ENCODE measurements around the gene SMIM22. TPM values are rescaled to one million over a fixed set of nuclear protein-coding genes. Genes with fewer than 3 reads are reported as not detected.
A peak's percentile ranks its signal among the peaks of the same experiment; 100 is the strongest.

The SMIM22 gene
- total RNA-seq, 1 experiment from 2014 or later: not detected

DNA sequence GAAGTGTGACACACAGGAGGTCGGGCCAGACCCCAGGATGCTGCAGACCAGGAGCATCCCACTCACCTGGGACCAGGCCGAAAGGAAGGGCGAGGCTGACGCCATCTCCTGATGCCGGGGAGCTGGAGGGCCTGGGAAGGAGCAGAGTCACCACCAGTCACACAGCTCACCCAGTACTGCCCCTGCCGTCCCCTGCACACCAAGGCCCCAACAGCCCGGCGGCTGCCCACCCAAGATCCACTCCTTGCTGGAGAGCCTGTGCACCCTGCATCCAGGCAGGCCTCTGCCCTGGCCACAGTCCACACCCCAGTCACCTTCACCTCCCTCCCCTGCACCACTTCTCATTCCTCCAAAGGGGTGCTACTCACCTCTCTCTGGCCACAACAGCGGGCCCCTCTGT is 33.0 kb upstream of the SMIM22 start:
- Mint-ChIP-seq H3K36me3 (ENCODE audit: insufficient read depth, unreplicated experiment) (peaks cover 50% of the 10 kb centered on the region), H3K27me3 (ENCODE audit: insufficient read depth, unreplicated experiment) (no peaks in the 10 kb centered on the region), H3K27ac (ENCODE audit: unreplicated experiment) (no peak overlapping the region), H3K4me1 (ENCODE audit: low read depth, unreplicated experiment) (no peaks in the 10 kb centered on the region), H3K9me3 (ENCODE audit: unreplicated experiment) (no peaks in the 10 kb centered on the region), H3K4me3 (ENCODE audit: unreplicated experiment) (no peak overlapping the region)
- Histone ChIP-seq H3K27me3 (replicated peaks; ENCODE audit: control insufficient read depth, insufficient read depth, low read length) (no peaks in the 10 kb centered on the region), H3K9me3 (no peaks in the 10 kb centered on the region), H3K36me3 (ENCODE audit: control insufficient read depth, insufficient read depth, low read length) (0 out of 2 replicates have a peak, but pooled peaks cover 2% of the 10 kb centered on the region), H3K4me3 (ENCODE audit: low read depth, low read length) (no peak overlapping the region), H3K4me1 (no peaks in the 10 kb centered on the region)
- no TSS peak for BruUV-seq (replicated peaks)
- ChIA-PET CTCF (no interaction called here), POLR2A (interaction anchor here (0.6 kb wide), 1 partner anchor 68 kb away, joined by 3 read pairs; no protein-coding TSS in a partner anchor)
- TF ChIP-seq, protein P1, sequence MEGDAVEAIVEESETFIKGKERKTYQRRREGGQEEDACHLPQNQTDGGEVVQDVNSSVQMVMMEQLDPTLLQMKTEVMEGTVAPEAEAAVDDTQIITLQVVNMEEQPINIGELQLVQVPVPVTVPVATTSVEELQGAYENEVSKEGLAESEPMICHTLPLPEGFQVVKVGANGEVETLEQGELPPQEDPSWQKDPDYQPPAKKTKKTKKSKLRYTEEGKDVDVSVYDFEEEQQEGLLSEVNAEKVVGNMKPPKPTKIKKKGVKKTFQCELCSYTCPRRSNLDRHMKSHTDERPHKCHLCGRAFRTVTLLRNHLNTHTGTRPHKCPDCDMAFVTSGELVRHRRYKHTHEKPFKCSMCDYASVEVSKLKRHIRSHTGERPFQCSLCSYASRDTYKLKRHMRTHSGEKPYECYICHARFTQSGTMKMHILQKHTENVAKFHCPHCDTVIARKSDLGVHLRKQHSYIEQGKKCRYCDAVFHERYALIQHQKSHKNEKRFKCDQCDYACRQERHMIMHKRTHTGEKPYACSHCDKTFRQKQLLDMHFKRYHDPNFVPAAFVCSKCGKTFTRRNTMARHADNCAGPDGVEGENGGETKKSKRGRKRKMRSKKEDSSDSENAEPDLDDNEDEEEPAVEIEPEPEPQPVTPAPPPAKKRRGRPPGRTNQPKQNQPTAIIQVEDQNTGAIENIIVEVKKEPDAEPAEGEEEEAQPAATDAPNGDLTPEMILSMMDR (IDR thresholded peaks at IDR 0.05; ENCODE audit: insufficient read depth in 1 of 2, low read depth in 1 of 2, low read length in 1 of 2, severe bottlenecking in 1 of 2, unreplicated experiment in 1 of 2): no peak
- no peak for DNase-seq
- intact Hi-C loops (cut with micrococcal nuclease; ENCODE audit: unreplicated experiment): no loop called here

DNA sequence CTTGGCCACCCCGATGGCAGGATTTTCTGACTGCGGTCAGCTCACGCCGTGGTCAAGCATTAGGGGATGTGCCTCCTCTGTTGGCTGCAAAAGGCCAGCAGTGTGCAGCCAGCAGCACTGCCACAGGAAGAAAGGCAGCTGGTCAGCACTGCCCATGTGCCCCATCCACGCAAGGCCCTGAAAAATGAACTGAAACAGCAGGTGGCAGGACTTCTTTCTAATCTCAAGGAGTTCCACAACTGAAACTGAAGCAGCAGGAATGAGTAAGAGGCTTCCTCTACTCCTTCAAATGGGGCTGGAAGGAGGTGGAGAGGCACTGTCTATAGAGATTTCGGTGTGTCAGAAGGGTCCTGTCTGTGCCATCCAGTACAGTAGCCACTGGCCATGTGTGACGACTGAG is 31.4 kb upstream of the SMIM22 start:
- POLR2A ChIA-PET: no interaction called here
- no peaks in the 10 kb centered on the region for H3K9me3 ChIP-seq
- intact Hi-C loops (cut with micrococcal nuclease; ENCODE audit: unreplicated experiment): no loop called here

DNA sequence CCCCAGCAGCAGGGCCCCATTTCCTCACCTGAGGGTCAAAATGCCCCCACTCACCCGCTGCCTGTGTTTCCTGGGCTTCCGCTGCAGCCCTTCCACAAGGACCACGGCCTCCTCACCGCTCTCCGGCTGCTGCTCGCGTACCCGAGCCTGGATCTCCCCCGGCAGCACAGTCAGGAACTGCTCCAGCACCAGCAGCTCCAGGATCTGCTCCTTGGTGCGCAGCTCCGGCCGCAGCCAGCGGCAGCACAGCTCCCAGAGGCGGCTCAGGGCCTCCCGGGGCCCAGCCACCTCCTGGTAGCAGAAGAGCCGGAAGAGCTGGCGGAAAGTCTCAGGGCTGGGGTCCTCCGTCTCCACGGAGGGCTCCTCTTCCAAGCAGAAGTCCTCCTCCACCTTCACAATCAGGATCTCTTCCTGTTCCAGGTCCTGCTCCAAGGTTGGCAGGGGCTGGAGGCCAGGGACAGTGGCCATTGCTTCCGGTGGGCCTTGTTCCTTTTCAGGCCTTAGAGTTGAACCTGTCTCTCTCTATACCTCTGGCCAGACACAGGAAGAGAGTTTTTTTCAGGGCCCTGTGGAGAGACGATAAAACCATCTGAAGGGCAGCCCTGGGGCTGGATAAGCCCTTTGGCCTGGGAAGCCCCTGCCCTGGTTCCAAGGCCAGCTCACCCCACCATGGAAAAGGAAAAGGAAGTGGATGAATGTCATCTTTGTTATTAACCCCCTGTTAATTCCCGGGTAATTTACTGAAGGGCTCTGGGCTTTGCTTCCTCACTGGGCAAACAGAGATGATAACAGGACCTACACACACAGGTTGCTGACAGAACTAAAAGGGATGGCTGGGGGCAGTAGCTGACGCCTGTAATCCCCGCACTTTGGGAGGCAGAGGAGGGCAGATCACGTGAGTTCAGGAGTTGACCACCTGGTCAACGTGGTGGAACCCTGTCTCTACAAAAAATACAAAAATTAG is 29.4 kb upstream of the SMIM22 start:
- no peaks in the 10 kb centered on the region for H3K9me3 Mint-ChIP-seq (ENCODE audit: unreplicated experiment)
- POLR2A ChIA-PET: interaction anchor here (0.5 kb wide), 1 partner anchor 26 kb away, joined by 7 read pairs; no protein-coding TSS in a partner anchor
- TSS peak; percentile 15 for BruUV-seq (replicated peaks)

More for the DNA sequence above, 31.4 kb upstream of the SMIM22 start:
- no peak for DNase-seq
- no peaks in the 10 kb centered on the region for H3K4me1 Mint-ChIP-seq (ENCODE audit: low read depth, unreplicated experiment)
- CTCF ChIA-PET: no interaction called here
- H3K36me3 ChIP-seq (ENCODE audit: control insufficient read depth, insufficient read depth, low read length): 0 out of 2 replicates have a peak, but pooled peaks cover 2% of the 10 kb centered on the region
- no peaks in the 10 kb centered on the region for H3K27me3 ChIP-seq (replicated peaks; ENCODE audit: control insufficient read depth, insufficient read depth, low read length)
- no peak overlapping the region for H3K4me3 ChIP-seq (ENCODE audit: low read depth, low read length)
- H3K4me1 ChIP-seq: 0 out of 2 replicates have a peak, but pooled peaks cover 4% of the 10 kb centered on the region
- no peaks in the 10 kb centered on the region for H3K27me3 Mint-ChIP-seq (ENCODE audit: insufficient read depth, unreplicated experiment)
- no peak overlapping the region for H3K4me3 Mint-ChIP-seq (ENCODE audit: unreplicated experiment)
- TF ChIP-seq, protein P1 (IDR thresholded peaks at IDR 0.05; ENCODE audit: insufficient read depth in 1 of 2, low read depth in 1 of 2, low read length in 1 of 2, severe bottlenecking in 1 of 2, unreplicated experiment in 1 of 2): no peak
- no TSS peak for BruUV-seq (replicated peaks)
- no peak overlapping the region for H3K27ac Mint-ChIP-seq (ENCODE audit: unreplicated experiment)
- peaks cover 43% of the 10 kb centered on the region for H3K36me3 Mint-ChIP-seq (ENCODE audit: insufficient read depth, unreplicated experiment)
- H3K9me3 Mint-ChIP-seq (ENCODE audit: unreplicated experiment): no peaks in the 10 kb centered on the region

More for the DNA sequence above, 29.4 kb upstream of the SMIM22 start:
- intact Hi-C loops (cut with micrococcal nuclease; ENCODE audit: unreplicated experiment): loop anchor here (2.0 kb wide), 1 partner anchor 73 kb away; the partner anchor contains the start of gene NUDT16L1
- CTCF ChIA-PET: no interaction called here
- Histone ChIP-seq H3K36me3 (ENCODE audit: control insufficient read depth, insufficient read depth, low read length) (0 out of 2 replicates have a peak, but pooled peaks cover 2% of the 10 kb centered on the region), H3K4me1 (peaks cover 10% of the 10 kb centered on the region; the same call in 1 of the 2 replicates), H3K4me3 (ENCODE audit: low read depth, low read length) (peak overlapping the region; percentile 77), H3K27me3 (replicated peaks; ENCODE audit: control insufficient read depth, insufficient read depth, low read length) (no peaks in the 10 kb centered on the region), H3K9me3 (no peaks in the 10 kb centered on the region)
- H3K4me1 Mint-ChIP-seq (ENCODE audit: low read depth, unreplicated experiment): peaks cover 10% of the 10 kb centered on the region
- H3K27me3 Mint-ChIP-seq (ENCODE audit: insufficient read depth, unreplicated experiment): no peaks in the 10 kb centered on the region
- H3K4me3 Mint-ChIP-seq (ENCODE audit: unreplicated experiment): peak overlapping the region; percentile 77
- peaks cover 32% of the 10 kb centered on the region for H3K36me3 Mint-ChIP-seq (ENCODE audit: insufficient read depth, unreplicated experiment)
- DNase-seq: no peak
- no peak overlapping the region for H3K27ac Mint-ChIP-seq (ENCODE audit: unreplicated experiment)
- TF ChIP-seq, protein P1 (IDR thresholded peaks at IDR 0.05; ENCODE audit: insufficient read depth in 1 of 2, low read depth in 1 of 2, low read length in 1 of 2, severe bottlenecking in 1 of 2, unreplicated experiment in 1 of 2): no peak

Data from Caco-2 (cell line).